K562 (cell line): ENCODE measurements around the gene SCUBE2. TPM values are rescaled to one million over a fixed set of nuclear protein-coding genes. Genes with fewer than 3 reads are reported as not detected.

ENCODE experiments used
- CHCHD3 ChIP-seq: fragments of 250-450 bp; sonication (Bioruptor Pico); IDR thresholded peaks from 2 replicates; pipeline ENCODE4 v2.1.2; 2022; ENCODE audit warnings: mild to moderate bottlenecking
- CHD7 ChIP-seq: fragments of 200-600 bp; sonication (generic); IDR thresholded peaks from one replicate; pipeline ENCODE4 v1.6.1; 2012; ENCODE audit warnings: mild to moderate bottlenecking, low read depth, low read length, inconsistent platforms
- SRSF9 ChIP-seq: fragments of 200-400 bp; formaldehyde crosslinking; IDR thresholded peaks from 2 replicates; pipeline ENCODE4 v1.6.1; 2017; ENCODE audit warnings: low read depth, low read length, borderline replicate concordance
- TEAD4 ChIP-seq, 2 experiments: sonication (generic) in 1 of 2; formaldehyde crosslinking in 1 of 2; IDR thresholded peaks; 2 replicates each; pipeline versions ENCODE4 v1.6.1 to v1.8.0; 2012 to 2022; ENCODE audit warnings: borderline replicate concordance in 1 of 2, inconsistent platforms in 1 of 2, low read length in 1 of 2, mild to moderate bottlenecking in 1 of 2, missing genetic modification reagents in 1 of 2
- ZBTB40 ChIP-seq, 2 experiments: fragments of 450-650 bp in 1 of 2; sonication (generic) in 1 of 2; formaldehyde crosslinking in 1 of 2; IDR thresholded peaks; 2 replicates each; pipeline versions ENCODE4 v1.7.1 to v1.9.0; 2016 to 2022; ENCODE audit warnings: inconsistent platforms in 1 of 2, mild to moderate bottlenecking in 1 of 2, missing genetic modification reagents in 1 of 2
- polyA plus RNA-seq, 8 experiments: library from polyadenylated mRNA; depleted of rRNA in 4 of 8; stranded (reverse) in 5 of 8; unstranded in 3 of 8; fragments of >200 nt; fragmentation: Nextera tagmentation in 2 of 8; fragmentation: Illumina TruSeq in 1 of 8; extraction: Ambion mirVana in 2 of 8; extraction: Trizol in 1 of 8; gene quantifications; 2 replicates each; pipeline versions ENCODE4 v1.2.1 to v1.2.3, GENCODE V29; 2011 to 2014; ENCODE audit warnings: inconsistent platforms in 1 of 8, missing spikeins in 1 of 8
- total RNA-seq, 7 experiments: library from RNA; depleted of rRNA in 6 of 7; stranded (reverse); fragments of >200 nt in 6 of 7; fragmentation: Illumina TruSeq in 2 of 7; extraction: Trizol in 2 of 7; gene quantifications; 2 replicates each; pipeline versions ENCODE4 v1.2.1 to v1.2.3, GENCODE V29; 2011 to 2021; ENCODE audit warnings: low replicate concordance in 1 of 7

Gene SCUBE2
- total and polyA plus RNA-seq, 9 of the 15 experiments (the other 6 are each of a cell fraction or from before 2014, with no cell fraction given) = 0.06 to 0.40 (median 0.07) TPM; not detected in 6

- TF ChIP-seq CHD7 (no peak), TEAD4 (IDR thresholded peaks at IDR 0.05; ENCODE audit: low read length) (no peak), TEAD4 (CRISPR knock-in tag; IDR thresholded peaks at IDR 0.05; ENCODE audit: borderline replicate concordance) (0 out of 2 replicates have a peak, but pooled peaks have one; percentile 42), CHCHD3 (CRISPR knock-in tag) (no peak), ZBTB40 (IDR thresholded peaks at IDR 0.05) (no peak), ZBTB40 (CRISPR knock-in tag; IDR thresholded peaks at IDR 0.05) (no peak), SRSF9 (no peak)
Measured at GRCh38 chr11:9003573-9004182, 87.7 kb downstream of the SCUBE2 start, which contains the start of gene NRIP3 (continued).
